ENCODE measurements around the gene SUGCT.
"Not testable (repeated sequence)": the region's sequence is repeated elsewhere in the genome, so short reads cannot be mapped to it uniquely, and the experiment has no call there.

The SUGCT gene

DNA sequence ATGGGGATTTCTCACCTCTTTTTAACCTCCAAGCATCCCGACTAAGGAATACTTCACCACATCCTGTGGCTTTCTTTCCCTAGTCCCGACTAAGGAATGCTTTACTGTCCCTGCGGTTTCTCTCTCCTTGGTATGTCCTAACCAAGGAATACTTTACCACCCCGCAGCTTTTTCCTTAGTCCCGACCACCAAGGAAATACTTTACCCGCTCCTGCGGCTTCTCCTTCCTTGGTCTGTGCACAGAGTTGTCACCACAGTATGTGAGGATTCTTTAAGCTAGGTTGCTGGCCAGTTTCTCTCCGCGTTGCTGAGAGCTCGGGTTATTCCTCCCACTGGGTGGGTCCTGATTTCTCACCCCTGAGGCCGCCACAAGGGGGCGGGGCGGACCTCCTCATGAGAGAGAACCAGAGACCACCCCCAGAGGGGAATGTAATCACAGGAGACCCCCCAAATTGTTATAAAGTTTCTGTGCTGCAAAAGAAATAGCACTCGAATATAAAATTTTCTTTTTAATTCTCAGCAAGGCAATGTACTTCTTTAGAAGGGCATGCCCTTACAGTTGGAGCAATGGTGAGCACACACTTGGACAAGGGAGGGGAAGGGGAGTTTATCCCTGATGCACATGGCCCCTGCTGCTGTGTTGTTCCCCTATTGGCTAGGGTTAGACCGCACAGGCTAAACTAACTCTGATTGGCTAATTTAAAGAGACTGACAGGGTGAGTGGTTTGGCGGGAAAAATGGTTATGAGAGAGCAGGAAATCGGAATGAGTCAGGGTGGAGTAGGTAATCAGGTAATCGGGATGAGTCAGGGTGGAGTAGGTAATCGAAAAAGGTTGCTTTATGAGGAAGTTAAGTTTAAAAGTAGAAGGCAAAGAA is 12.8 kb downstream of the SUGCT start:
- H3K4me3 ChIP-seq (ENCODE audit: low read depth, low read length), result no peak overlapping the region
- TF ChIP-seq POLR2A (IDR thresholded peaks at IDR 0.05; ENCODE audit: extremely low read depth, insufficient read length), result no peak
- TF ChIP-seq, protein P1, sequence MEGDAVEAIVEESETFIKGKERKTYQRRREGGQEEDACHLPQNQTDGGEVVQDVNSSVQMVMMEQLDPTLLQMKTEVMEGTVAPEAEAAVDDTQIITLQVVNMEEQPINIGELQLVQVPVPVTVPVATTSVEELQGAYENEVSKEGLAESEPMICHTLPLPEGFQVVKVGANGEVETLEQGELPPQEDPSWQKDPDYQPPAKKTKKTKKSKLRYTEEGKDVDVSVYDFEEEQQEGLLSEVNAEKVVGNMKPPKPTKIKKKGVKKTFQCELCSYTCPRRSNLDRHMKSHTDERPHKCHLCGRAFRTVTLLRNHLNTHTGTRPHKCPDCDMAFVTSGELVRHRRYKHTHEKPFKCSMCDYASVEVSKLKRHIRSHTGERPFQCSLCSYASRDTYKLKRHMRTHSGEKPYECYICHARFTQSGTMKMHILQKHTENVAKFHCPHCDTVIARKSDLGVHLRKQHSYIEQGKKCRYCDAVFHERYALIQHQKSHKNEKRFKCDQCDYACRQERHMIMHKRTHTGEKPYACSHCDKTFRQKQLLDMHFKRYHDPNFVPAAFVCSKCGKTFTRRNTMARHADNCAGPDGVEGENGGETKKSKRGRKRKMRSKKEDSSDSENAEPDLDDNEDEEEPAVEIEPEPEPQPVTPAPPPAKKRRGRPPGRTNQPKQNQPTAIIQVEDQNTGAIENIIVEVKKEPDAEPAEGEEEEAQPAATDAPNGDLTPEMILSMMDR (IDR thresholded peaks at IDR 0.05; ENCODE audit: low read depth, low read length), result peak; percentile 3
- TF ChIP-seq, protein P2, sequence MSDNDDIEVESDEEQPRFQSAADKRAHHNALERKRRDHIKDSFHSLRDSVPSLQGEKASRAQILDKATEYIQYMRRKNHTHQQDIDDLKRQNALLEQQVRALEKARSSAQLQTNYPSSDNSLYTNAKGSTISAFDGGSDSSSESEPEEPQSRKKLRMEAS (IDR thresholded peaks at IDR 0.05; ENCODE audit: low read depth, low read length), result no peak
- DNase-seq (ENCODE audit: low read depth), result no peak

DNA sequence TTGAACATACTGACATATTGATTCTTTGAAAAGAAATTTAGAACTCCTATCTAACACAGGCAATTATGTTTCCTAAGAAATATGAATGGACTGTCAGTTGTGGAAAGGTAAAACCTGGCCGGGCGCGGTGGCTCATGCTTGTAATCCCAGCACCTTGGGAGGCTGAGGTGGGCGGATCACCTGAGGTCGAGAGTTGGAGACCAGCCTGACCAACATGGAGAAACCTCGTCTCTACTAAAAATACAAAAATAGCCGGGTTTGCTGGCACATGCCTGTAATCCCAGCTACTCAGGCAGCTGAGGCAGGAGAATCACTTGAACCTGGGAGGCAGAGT is 13.4 kb downstream of the SUGCT start:
- not testable (repeated sequence) for H3K4me3 ChIP-seq (ENCODE audit: low read depth, low read length); DNase-seq (ENCODE audit: low read depth)

DNA sequence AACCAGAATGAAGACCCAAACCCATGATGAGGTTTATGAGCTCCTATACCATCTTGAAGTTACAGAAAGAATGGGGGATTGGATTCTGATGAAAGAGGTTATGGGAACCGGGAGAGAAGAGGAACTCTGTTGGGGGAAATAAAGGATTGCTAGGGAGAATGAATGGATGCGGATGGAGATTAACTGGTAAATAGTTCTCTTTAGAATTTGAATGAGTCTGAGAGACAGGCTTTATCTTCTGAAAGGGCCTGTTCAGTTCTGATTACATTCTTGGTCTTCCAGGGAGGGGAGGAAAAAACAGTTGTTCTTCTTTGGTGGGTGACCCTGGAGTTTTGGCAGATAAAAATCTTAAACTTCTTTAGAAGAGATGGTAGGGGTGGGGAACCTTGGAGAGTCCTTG is 13.9 kb downstream of the SUGCT start:
- no peak for DNase-seq (ENCODE audit: low read depth)
- TF ChIP-seq, protein P2 (IDR thresholded peaks at IDR 0.05; ENCODE audit: low read depth, low read length), result no peak
- TF ChIP-seq MYC (IDR thresholded peaks at IDR 0.05; ENCODE audit: low read depth, low read length) (no peak), POLR2A (IDR thresholded peaks at IDR 0.05; ENCODE audit: extremely low read depth, insufficient read length) (no peak)
- TF ChIP-seq, protein P1 (IDR thresholded peaks at IDR 0.05; ENCODE audit: low read depth, low read length), result no peak
- no peak overlapping the region for H3K4me3 ChIP-seq (ENCODE audit: low read depth, low read length)

DNA sequence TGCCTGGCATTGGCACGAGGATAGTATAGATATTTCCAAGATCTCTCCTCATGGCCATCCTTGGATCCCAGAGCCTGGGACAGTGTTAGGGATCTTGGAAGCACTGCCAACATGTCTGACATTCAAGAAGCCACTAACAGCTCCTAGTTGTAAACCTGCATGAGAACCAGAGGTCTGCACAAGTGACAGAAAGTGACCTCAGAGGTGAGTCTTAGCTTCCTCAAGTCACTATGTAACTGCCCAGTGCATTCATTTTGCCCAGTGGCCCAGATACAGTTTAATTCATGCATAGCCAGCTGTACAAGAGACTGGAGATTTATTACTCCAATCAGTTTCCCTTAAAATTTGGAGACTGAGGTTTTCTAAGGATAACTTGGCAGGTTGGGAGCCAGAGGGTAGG is 16.7 kb downstream of the SUGCT start:
- TF ChIP-seq, protein P1 (IDR thresholded peaks at IDR 0.05; ENCODE audit: low read depth, low read length), result no peak
- TF ChIP-seq, protein P2 (IDR thresholded peaks at IDR 0.05; ENCODE audit: low read depth, low read length), result no peak
- TF ChIP-seq MYC (IDR thresholded peaks at IDR 0.05; ENCODE audit: low read depth, low read length), result no peak
- no peak for TF ChIP-seq POLR2A (IDR thresholded peaks at IDR 0.05; ENCODE audit: extremely low read depth, insufficient read length)
- H3K4me3 ChIP-seq (ENCODE audit: low read depth, low read length), result no peak overlapping the region
- no peak for DNase-seq (ENCODE audit: low read depth)

DNA sequence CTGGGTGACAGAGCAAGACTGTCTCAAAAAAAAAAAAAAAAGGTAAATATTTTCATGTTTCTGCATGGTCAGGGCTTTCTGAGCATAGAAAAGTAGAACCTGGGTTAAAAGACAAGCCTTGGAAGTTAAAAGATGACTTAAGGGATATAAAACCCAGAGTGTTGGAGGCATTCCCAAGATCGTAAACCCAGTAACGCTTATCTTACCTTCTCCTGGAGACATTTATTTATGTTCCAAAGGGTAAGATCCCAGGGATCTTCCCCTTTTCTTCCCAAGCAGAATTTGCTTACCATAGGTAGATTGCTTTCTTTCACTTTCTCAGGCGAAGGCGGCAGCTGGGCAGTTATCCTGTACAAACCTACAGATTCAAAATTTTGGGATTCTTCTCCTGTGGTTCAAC is 22.2 kb downstream of the SUGCT start:
- DNase-seq (ENCODE audit: low read depth), result no peak
- TF ChIP-seq, protein P2 (IDR thresholded peaks at IDR 0.05; ENCODE audit: low read depth, low read length), result no peak
- TF ChIP-seq POLR2A (IDR thresholded peaks at IDR 0.05; ENCODE audit: extremely low read depth, insufficient read length) (no peak), MYC (IDR thresholded peaks at IDR 0.05; ENCODE audit: low read depth, low read length) (no peak)
- TF ChIP-seq, protein P1 (IDR thresholded peaks at IDR 0.05; ENCODE audit: low read depth, low read length), result no peak
- H3K4me3 ChIP-seq (ENCODE audit: low read depth, low read length), result no peak overlapping the region

DNA sequence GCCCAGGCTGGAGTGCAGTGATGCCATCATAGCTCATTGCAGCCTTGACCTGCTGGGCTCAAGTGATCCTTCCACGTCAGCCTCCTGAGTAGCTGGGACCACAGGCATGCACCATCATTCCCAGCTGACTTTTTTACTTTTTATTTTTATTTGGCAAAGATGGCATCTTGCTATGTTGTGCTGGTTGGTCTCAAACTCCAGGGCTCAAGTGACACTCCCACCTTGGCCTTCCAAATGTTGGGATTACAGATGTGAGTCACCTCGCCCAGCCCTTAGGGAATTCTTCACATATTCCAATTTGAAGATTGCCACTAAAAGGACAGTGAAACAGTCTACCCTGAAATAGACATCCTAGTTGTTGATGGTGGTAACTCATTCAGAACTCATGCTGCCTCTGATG is 27.7 kb downstream of the SUGCT start:
- DNase-seq (ENCODE audit: low read depth), result no peak
- H3K4me3 ChIP-seq (ENCODE audit: low read depth, low read length), result no peak overlapping the region
- TF ChIP-seq MYC (IDR thresholded peaks at IDR 0.05; ENCODE audit: low read depth, low read length), result no peak
- TF ChIP-seq, protein P2 (IDR thresholded peaks at IDR 0.05; ENCODE audit: low read depth, low read length), result no peak
- TF ChIP-seq, protein P1 (IDR thresholded peaks at IDR 0.05; ENCODE audit: low read depth, low read length), result no peak
- TF ChIP-seq POLR2A (IDR thresholded peaks at IDR 0.05; ENCODE audit: extremely low read depth, insufficient read length), result no peak
